ENCODE data around the gene AXIN1. TPM values are rescaled to one million over a fixed set of nuclear protein-coding genes. Genes with fewer than 3 reads are reported as not detected.

AXIN1 gene
- total RNA-seq, 2 donors from 2014 or later, result 31.2 to 35.2 TPM

GRCh38 chr16:317583-317982 lies 34.9 kb downstream of the AXIN1 start:
- H3K9me3 ChIP-seq, result no peaks in the 10 kb centered on the region
- TF ChIP-seq, protein P1, sequence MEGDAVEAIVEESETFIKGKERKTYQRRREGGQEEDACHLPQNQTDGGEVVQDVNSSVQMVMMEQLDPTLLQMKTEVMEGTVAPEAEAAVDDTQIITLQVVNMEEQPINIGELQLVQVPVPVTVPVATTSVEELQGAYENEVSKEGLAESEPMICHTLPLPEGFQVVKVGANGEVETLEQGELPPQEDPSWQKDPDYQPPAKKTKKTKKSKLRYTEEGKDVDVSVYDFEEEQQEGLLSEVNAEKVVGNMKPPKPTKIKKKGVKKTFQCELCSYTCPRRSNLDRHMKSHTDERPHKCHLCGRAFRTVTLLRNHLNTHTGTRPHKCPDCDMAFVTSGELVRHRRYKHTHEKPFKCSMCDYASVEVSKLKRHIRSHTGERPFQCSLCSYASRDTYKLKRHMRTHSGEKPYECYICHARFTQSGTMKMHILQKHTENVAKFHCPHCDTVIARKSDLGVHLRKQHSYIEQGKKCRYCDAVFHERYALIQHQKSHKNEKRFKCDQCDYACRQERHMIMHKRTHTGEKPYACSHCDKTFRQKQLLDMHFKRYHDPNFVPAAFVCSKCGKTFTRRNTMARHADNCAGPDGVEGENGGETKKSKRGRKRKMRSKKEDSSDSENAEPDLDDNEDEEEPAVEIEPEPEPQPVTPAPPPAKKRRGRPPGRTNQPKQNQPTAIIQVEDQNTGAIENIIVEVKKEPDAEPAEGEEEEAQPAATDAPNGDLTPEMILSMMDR (IDR thresholded peaks at IDR 0.05), result no peak
- no peak for TF ChIP-seq POLR2A (IDR thresholded peaks at IDR 0.05)
- no peak for TF ChIP-seq POLR2AphosphoS5 (IDR thresholded peaks at IDR 0.05)
- 86% methylated on average over 5 of the region's 5 CpGs for WGBS
- H3K4me1 ChIP-seq (replicated peaks), result no peaks in the 10 kb centered on the region
- no peak overlapping the region for H3K27ac ChIP-seq
- no peaks in the 10 kb centered on the region for H3K36me3 ChIP-seq
- no peak overlapping the region for H3K4me3 ChIP-seq
- no peak for DNase-seq (ENCODE audit: low spot score)
- intact Hi-C loops (cut with DNase I), result no loop called here
- no peaks in the 10 kb centered on the region for H3K27me3 ChIP-seq (replicated peaks; ENCODE audit: insufficient read depth)

- Histone ChIP-seq H3K36me3 (no peaks in the 10 kb centered on the region), H3K4me3 (no peak overlapping the region), H3K27me3 (replicated peaks; ENCODE audit: insufficient read depth) (no peaks in the 10 kb centered on the region), H3K9me3 (no peaks in the 10 kb centered on the region), H3K4me1 (replicated peaks) (no peaks in the 10 kb centered on the region), H3K27ac (no peak overlapping the region)
- 95% methylated on average over 19 of the region's 19 CpGs for WGBS
- intact Hi-C loops (cut with DNase I), result no loop called here
- TF ChIP-seq POLR2AphosphoS5 (IDR thresholded peaks at IDR 0.05), result no peak
- no peak for TF ChIP-seq POLR2A (IDR thresholded peaks at IDR 0.05)
- TF ChIP-seq, protein P1 (IDR thresholded peaks at IDR 0.05), result no peak
- DNase-seq (ENCODE audit: low spot score), result no peak
Observed at GRCh38 chr16:316741-317464, 35.6 kb downstream of the AXIN1 start.

GRCh38 chr16:314795-315299 lies 37.7 kb downstream of the AXIN1 start:
- DNase-seq (ENCODE audit: low spot score), result no peak
- H3K4me1 ChIP-seq (replicated peaks), result no peaks in the 10 kb centered on the region

DNA sequence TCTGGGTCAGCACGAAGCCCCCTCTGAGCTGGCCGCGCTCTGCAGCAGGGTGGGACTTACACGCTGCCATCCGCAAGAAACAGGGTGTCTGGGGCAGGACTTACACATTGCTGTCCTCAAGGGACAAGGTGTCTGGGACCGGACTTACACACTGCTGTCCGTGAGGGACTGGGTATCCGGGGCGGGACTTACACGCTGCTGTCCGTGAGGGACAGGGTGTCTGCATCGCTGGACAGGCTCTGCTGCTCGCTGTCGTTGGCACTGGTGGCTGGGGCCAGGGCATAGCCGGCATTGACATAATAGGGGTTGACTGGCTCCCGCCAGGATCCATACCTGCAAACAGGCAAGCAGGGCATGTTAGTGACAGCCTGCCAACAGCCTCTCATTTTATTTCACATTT lies 38.2 kb downstream of the AXIN1 start:
- no peak overlapping the region for H3K27ac ChIP-seq
- no peaks in the 10 kb centered on the region for H3K27me3 ChIP-seq (replicated peaks; ENCODE audit: insufficient read depth)
- no peaks in the 10 kb centered on the region for H3K4me1 ChIP-seq (replicated peaks)
- WGBS, result 92% methylated on average over 16 of the region's 16 CpGs
- no peaks in the 10 kb centered on the region for H3K36me3 ChIP-seq
- no peak for DNase-seq (ENCODE audit: low spot score)
- no peaks in the 10 kb centered on the region for H3K9me3 ChIP-seq
- intact Hi-C loops (cut with DNase I), result no loop called here
- no peak overlapping the region for H3K4me3 ChIP-seq
- TF ChIP-seq POLR2A (IDR thresholded peaks at IDR 0.05) (no peak), POLR2AphosphoS5 (IDR thresholded peaks at IDR 0.05) (no peak)
- TF ChIP-seq, protein P1 (IDR thresholded peaks at IDR 0.05), result no peak

More at GRCh38 chr16:314795-315299, 37.7 kb downstream of the AXIN1 start:
- H3K36me3 ChIP-seq, result no peaks in the 10 kb centered on the region
- TF ChIP-seq, protein P1 (IDR thresholded peaks at IDR 0.05), result no peak
- TF ChIP-seq POLR2AphosphoS5 (IDR thresholded peaks at IDR 0.05), result no peak
- TF ChIP-seq POLR2A (IDR thresholded peaks at IDR 0.05), result no peak
- H3K4me3 ChIP-seq, result no peak overlapping the region
- no peaks in the 10 kb centered on the region for H3K9me3 ChIP-seq
- H3K27me3 ChIP-seq (replicated peaks; ENCODE audit: insufficient read depth), result no peaks in the 10 kb centered on the region
- H3K27ac ChIP-seq, result no peak overlapping the region
- intact Hi-C loops (cut with DNase I), result no loop called here
- WGBS, result 69% methylated on average over 14 of the region's 14 CpGs

GRCh38 chr16:311725-312124 lies 40.8 kb downstream of the AXIN1 start:
- intact Hi-C loops (cut with DNase I), result no loop called here
- no peak overlapping the region for H3K4me3 ChIP-seq
- H3K27ac ChIP-seq, result no peak overlapping the region
- no peak for TF ChIP-seq POLR2AphosphoS5 (IDR thresholded peaks at IDR 0.05)
- TF ChIP-seq, protein P1 (IDR thresholded peaks at IDR 0.05), result no peak
- TF ChIP-seq POLR2A (IDR thresholded peaks at IDR 0.05), result no peak
- WGBS, result 91% methylated on average over 15 of the region's 15 CpGs
- H3K36me3 ChIP-seq, result no peaks in the 10 kb centered on the region
- no peaks in the 10 kb centered on the region for H3K27me3 ChIP-seq (replicated peaks; ENCODE audit: insufficient read depth)
- no peak for DNase-seq (ENCODE audit: low spot score)
- H3K9me3 ChIP-seq, result no peaks in the 10 kb centered on the region
- H3K4me1 ChIP-seq (replicated peaks), result no peaks in the 10 kb centered on the region

Measured in prostate gland (tissue), 2 donors.